ENCODE results near the gene EEPD1. TPM values are rescaled to one million over a fixed set of nuclear protein-coding genes. Genes with fewer than 3 reads are reported as not detected.

Gene EEPD1
- total RNA-seq, 1 donor from 2014 or later: 5.4 TPM

DNA sequence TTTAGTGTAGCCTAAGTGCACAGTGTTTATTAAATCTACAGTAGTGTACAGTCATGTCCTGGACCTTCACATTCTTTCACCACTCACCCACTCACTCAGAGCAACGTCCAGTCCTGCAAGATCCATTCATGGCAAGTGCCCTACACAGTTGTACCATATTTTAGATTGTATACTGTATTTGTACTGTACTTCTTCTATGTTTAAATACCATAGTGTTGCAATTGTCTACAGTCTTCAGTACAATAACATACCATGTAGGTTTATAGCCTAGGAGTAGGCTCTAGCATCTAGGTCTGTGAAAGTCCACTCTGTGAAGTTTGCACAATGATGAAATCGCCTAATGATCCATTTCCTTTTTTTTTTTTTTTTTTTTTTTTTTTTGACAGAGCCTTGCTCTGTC, 12.0 kb downstream of the EEPD1 start:
- Mint-ChIP-seq H3K27ac (ENCODE audit: unreplicated experiment) (no peak overlapping the region), H3K4me1 (ENCODE audit: low read depth, unreplicated experiment) (no peaks in the 10 kb centered on the region), H3K27me3 (ENCODE audit: low read depth, unreplicated experiment) (peaks cover 2% of the 10 kb centered on the region), H3K36me3 (ENCODE audit: low read depth, unreplicated experiment) (peaks cover under 1% of the 10 kb centered on the region), H3K4me3 (ENCODE audit: unreplicated experiment) (no peak overlapping the region), H3K9me3 (ENCODE audit: unreplicated experiment) (no peaks in the 10 kb centered on the region)
- no peaks in the 10 kb centered on the region for H3K36me3 ChIP-seq (ENCODE audit: insufficient read depth, low read length)
- no peak overlapping the region for H3K27ac ChIP-seq (ENCODE audit: low read depth, low read length)
- no peaks in the 10 kb centered on the region for H3K79me2 ChIP-seq (ENCODE audit: insufficient read depth, low read length)
- TF ChIP-seq, protein P1, sequence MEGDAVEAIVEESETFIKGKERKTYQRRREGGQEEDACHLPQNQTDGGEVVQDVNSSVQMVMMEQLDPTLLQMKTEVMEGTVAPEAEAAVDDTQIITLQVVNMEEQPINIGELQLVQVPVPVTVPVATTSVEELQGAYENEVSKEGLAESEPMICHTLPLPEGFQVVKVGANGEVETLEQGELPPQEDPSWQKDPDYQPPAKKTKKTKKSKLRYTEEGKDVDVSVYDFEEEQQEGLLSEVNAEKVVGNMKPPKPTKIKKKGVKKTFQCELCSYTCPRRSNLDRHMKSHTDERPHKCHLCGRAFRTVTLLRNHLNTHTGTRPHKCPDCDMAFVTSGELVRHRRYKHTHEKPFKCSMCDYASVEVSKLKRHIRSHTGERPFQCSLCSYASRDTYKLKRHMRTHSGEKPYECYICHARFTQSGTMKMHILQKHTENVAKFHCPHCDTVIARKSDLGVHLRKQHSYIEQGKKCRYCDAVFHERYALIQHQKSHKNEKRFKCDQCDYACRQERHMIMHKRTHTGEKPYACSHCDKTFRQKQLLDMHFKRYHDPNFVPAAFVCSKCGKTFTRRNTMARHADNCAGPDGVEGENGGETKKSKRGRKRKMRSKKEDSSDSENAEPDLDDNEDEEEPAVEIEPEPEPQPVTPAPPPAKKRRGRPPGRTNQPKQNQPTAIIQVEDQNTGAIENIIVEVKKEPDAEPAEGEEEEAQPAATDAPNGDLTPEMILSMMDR (IDR thresholded peaks at IDR 0.05; ENCODE audit: insufficient read depth, low read depth, low read length): no peak
- no peak for TF ChIP-seq EZH2 (IDR thresholded peaks at IDR 0.05; ENCODE audit: insufficient read depth, low read length)
- H3K4me3 ChIP-seq (ENCODE audit: insufficient read depth, low read depth, low read length): no peak overlapping the region
- no peaks in the 10 kb centered on the region for H4K20me1 ChIP-seq (ENCODE audit: insufficient read depth, low read length)
- no peak overlapping the region for H2AFZ ChIP-seq (ENCODE audit: low read depth, low read length)
- DNase-seq (ENCODE audit: low read depth): peak; percentile 56
- no peaks in the 10 kb centered on the region for H3K4me1 ChIP-seq (ENCODE audit: insufficient read depth, low read length)
- H3K9ac ChIP-seq (ENCODE audit: low read length): no peak overlapping the region
- no peaks in the 10 kb centered on the region for H3K27me3 ChIP-seq (ENCODE audit: insufficient read depth, low read length)
- no peaks in the 10 kb centered on the region for H3K9me3 ChIP-seq (ENCODE audit: insufficient read depth, low read depth, low read length)
- no peak overlapping the region for H3K4me2 ChIP-seq (ENCODE audit: low read length)
- FAIRE-seq: no peak

DNA sequence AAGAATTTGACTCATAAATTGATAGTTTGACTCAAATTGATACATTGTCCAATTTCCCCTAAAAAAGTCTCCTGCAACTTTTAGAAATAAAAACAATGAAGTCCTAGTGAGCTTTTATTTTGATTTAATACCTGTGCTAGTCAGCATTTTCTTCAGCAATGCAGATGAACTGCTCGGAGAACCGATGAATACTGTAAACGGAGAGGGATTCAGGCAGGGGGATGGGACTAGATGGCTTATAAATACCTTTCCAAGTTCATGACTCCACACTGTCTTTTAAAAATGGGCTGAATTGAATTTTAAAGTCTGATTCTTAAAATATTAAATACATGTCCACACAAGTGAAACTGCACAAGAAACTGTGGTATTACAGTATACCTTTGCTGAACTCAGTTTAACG, 12.7 kb downstream of the EEPD1 start:
- Mint-ChIP-seq H3K9me3 (ENCODE audit: unreplicated experiment) (no peaks in the 10 kb centered on the region), H3K27me3 (ENCODE audit: low read depth, unreplicated experiment) (no peaks in the 10 kb centered on the region), H3K27ac (ENCODE audit: unreplicated experiment) (no peak overlapping the region), H3K36me3 (ENCODE audit: low read depth, unreplicated experiment) (no peaks in the 10 kb centered on the region), H3K4me1 (ENCODE audit: low read depth, unreplicated experiment) (peaks cover 2% of the 10 kb centered on the region), H3K4me3 (ENCODE audit: unreplicated experiment) (no peak overlapping the region)
- no peak for FAIRE-seq
- Histone ChIP-seq H3K79me2 (ENCODE audit: insufficient read depth, low read length) (no peaks in the 10 kb centered on the region), H3K27ac (ENCODE audit: low read depth, low read length) (no peak overlapping the region), H3K9ac (ENCODE audit: low read length) (no peak overlapping the region), H2AFZ (ENCODE audit: low read depth, low read length) (no peak overlapping the region), H3K4me1 (ENCODE audit: insufficient read depth, low read length) (no peaks in the 10 kb centered on the region), H3K9me3 (ENCODE audit: insufficient read depth, low read depth, low read length) (no peaks in the 10 kb centered on the region), H3K27me3 (ENCODE audit: insufficient read depth, low read length) (no peaks in the 10 kb centered on the region), H3K36me3 (ENCODE audit: insufficient read depth, low read length) (no peaks in the 10 kb centered on the region), H3K4me3 (ENCODE audit: insufficient read depth, low read depth, low read length) (no peak overlapping the region), H4K20me1 (ENCODE audit: insufficient read depth, low read length) (no peaks in the 10 kb centered on the region), H3K4me2 (ENCODE audit: low read length) (no peak overlapping the region)
- no peak for TF ChIP-seq EZH2 (IDR thresholded peaks at IDR 0.05; ENCODE audit: insufficient read depth, low read length)
- TF ChIP-seq, protein P1 (IDR thresholded peaks at IDR 0.05; ENCODE audit: insufficient read depth, low read depth, low read length): no peak
- DNase-seq (ENCODE audit: low read depth): no peak

DNA sequence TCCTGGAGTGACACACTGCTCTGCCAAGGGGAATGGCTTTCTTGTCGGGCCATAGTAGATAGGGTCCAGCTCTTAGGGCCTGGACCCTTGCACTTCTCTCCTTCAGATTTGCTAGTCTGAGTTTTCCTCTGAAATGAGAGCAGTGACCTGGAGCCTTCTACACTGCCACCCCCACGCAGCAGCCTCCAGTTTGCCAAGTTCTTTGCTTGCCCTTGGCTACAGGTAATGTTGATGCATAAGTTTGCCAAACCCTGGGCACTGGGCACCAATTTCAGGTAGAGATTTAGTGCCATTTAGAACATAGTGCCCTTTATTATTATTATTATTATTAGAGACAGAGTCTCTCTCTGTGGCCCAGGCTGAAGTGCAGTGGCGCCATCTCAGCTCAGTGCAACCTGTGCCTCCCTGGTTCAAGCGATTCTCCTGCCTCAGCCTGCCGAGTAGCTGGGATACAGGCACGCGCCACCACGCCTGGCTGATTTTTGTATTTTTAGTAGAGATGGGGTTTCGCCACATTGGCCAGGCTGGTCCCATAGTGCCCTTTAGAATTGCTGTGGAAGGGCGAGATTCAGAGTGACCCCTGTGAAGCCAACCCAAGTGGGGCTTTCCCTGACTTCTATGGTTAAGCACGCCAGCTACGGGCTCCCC, 14.5 kb downstream of the EEPD1 start:
- H3K27ac ChIP-seq (ENCODE audit: low read depth, low read length): no peak overlapping the region
- no peak overlapping the region for H3K4me3 ChIP-seq (ENCODE audit: insufficient read depth, low read depth, low read length)
- no peak for FAIRE-seq
- H3K9ac ChIP-seq (ENCODE audit: low read length): no peak overlapping the region
- no peaks in the 10 kb centered on the region for H3K4me1 ChIP-seq (ENCODE audit: insufficient read depth, low read length)
- no peaks in the 10 kb centered on the region for H3K79me2 ChIP-seq (ENCODE audit: insufficient read depth, low read length)
- Mint-ChIP-seq H3K36me3 (ENCODE audit: low read depth, unreplicated experiment) (no peaks in the 10 kb centered on the region), H3K9me3 (ENCODE audit: unreplicated experiment) (no peaks in the 10 kb centered on the region), H3K4me1 (ENCODE audit: low read depth, unreplicated experiment) (peaks cover 7% of the 10 kb centered on the region), H3K27ac (ENCODE audit: unreplicated experiment) (no peak overlapping the region), H3K27me3 (ENCODE audit: low read depth, unreplicated experiment) (no peaks in the 10 kb centered on the region), H3K4me3 (ENCODE audit: unreplicated experiment) (no peak overlapping the region)
- no peaks in the 10 kb centered on the region for H3K27me3 ChIP-seq (ENCODE audit: insufficient read depth, low read length)
- no peak for DNase-seq (ENCODE audit: low read depth)
- H4K20me1 ChIP-seq (ENCODE audit: insufficient read depth, low read length): no peaks in the 10 kb centered on the region
- no peaks in the 10 kb centered on the region for H3K9me3 ChIP-seq (ENCODE audit: insufficient read depth, low read depth, low read length)
- no peak for TF ChIP-seq EZH2 (IDR thresholded peaks at IDR 0.05; ENCODE audit: insufficient read depth, low read length)
- TF ChIP-seq, protein P1 (IDR thresholded peaks at IDR 0.05; ENCODE audit: insufficient read depth, low read depth, low read length): no peak
- H3K36me3 ChIP-seq (ENCODE audit: insufficient read depth, low read length): no peaks in the 10 kb centered on the region
- no peak overlapping the region for H2AFZ ChIP-seq (ENCODE audit: low read depth, low read length)
- H3K4me2 ChIP-seq (ENCODE audit: low read length): no peak overlapping the region

Measured in astrocyte (in vitro differentiated cells and primary cell).